ENCODE results near the gene EEF1AKMT3.
A peak's percentile ranks its signal among the peaks of the same experiment; 100 is the strongest.

EEF1AKMT3 gene

DNA sequence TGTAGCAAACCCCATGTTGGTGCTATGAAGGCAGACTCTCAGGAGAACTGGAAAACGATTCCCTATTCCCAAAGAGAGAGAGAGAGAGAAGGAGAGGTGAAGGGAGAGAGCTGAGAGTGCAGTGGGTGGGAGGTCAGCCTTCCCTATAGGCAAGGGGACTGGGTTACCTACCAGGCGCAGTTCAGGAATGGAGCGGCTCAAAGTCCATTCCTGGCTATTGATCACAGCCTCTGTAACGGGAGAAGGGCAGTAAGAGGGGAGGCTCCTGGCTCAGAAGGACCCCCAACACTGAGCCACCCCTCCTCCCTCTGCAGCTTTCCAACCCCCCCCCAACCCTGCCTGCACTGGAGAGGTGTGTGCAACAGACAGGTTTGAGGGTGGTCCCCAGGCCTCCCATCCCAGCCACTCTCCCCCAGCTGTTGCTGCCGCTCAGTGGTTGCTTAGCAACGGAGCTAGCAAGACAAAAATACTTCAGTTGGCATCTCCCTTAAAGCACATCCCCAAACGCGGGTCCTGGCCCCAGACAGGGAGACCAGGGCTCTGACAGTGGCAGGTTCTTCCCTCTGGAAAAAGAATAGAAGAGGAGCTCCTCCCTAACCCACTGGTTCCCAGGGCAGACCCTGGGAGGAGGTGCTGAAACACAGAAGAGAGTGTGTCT, 37.1 kb upstream of the EEF1AKMT3 start:
- DNase-seq: no peak

GRCh38 chr12:57735952-57736740, 36.3 kb upstream of the EEF1AKMT3 start:
- no peak for DNase-seq

DNA sequence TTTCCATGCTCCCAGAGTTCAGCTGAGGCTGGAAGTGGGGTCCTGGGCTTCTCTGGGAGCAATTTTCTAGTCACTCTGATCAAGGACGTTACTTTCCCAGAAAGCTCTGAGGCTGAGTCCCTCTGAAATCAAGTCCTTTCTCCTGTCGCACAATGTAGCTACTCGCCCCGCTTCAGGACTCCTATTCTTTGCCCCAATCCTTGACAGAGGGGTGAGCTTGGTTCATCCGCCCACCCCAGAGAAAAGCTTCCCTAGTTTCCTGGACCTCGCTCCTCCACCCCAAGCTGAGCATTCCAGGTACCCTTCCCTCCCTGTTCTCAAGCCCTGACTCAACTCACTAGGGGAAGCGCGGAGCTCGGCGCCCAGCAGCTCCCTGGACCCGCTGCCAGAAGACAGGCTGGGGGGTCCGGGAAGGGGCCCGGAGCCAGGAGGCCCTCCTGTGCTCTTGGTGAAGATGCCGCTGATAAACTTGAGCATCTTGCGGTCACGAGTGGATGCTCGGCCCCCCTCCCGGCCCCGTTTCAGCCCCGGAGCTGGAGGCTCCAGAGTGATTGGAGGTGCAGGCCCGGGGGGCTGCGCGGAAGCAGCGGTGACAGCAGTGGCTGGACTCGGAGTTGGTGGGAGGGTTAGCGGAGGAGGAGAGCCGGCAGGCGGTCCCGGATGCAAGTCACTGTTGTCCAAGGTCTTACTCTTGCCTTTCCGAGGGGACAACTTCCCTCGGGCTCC, 35.5 kb upstream of the EEF1AKMT3 start:
- no peak for DNase-seq

GRCh38 chr12:57737467-57738460, 34.6 kb upstream of the EEF1AKMT3 start:
- no peak for DNase-seq

- no peak for DNase-seq
Observed at GRCh38 chr12:57738661-57739237, 33.7 kb upstream of the EEF1AKMT3 start, which contains the start of gene AGAP2. Gene AGAP2, minus strand, starts transcription at chr12:57738742. Its CDS starts 496 bp downstream, at chr12:57738246.

DNA sequence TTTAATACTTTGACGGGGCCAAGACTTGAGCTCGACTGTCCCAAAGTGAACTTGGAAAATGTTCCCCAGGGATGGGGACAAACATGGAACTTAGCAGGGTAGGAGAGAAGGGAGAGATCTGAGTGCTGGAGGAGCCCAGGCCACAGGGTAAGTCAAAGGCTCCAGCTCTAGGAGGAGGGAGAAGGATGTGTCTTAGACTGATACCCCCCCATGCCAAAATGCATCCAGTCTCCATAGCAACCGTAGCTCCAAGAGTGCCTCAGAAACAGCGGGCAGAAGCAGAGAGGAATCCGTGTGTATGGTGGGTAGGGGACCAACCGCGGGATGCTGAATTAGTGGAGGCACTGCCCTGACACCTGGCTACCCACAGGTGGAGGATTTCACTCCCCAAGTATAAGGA, 33.0 kb upstream of the EEF1AKMT3 start:
- DNase-seq: no peak

DNA sequence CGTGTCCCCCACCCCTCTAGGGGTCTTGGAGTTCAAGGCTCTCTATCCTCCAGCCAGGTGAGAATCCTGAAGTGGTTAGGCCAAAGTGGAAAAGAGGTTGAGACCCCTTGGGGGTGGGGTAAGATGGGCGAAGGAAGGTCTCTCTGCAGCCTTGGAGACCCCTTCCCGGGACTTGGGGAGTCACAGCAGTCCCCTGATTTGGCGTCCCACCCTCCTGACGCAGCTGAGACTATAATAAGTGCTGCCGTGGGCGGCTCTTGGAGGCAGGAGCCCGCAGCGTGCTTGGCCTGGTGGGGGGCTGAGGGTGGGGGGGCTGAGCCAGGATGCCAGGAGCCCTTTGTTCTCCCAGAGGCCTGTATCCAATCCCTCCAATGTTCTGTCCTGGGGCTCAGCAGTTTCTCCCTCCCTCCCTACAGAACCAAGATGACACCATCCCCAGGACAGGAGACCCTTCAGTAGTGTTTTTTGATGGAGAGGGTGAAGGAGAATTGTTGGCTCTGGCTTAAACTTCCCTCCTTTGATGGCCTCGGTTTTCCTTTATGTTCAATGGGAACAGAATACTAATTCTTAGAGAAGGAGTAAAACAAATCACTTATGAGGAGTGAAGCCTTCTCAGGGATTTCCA, 32.4 kb upstream of the EEF1AKMT3 start:
- DNase-seq: no peak

GRCh38 chr12:57740656-57741412, 31.6 kb upstream of the EEF1AKMT3 start:
- peak; percentile 76 for DNase-seq

GRCh38 chr12:57741413-57741789, 31.0 kb upstream of the EEF1AKMT3 start:
- DNase-seq: no peak

DNA sequence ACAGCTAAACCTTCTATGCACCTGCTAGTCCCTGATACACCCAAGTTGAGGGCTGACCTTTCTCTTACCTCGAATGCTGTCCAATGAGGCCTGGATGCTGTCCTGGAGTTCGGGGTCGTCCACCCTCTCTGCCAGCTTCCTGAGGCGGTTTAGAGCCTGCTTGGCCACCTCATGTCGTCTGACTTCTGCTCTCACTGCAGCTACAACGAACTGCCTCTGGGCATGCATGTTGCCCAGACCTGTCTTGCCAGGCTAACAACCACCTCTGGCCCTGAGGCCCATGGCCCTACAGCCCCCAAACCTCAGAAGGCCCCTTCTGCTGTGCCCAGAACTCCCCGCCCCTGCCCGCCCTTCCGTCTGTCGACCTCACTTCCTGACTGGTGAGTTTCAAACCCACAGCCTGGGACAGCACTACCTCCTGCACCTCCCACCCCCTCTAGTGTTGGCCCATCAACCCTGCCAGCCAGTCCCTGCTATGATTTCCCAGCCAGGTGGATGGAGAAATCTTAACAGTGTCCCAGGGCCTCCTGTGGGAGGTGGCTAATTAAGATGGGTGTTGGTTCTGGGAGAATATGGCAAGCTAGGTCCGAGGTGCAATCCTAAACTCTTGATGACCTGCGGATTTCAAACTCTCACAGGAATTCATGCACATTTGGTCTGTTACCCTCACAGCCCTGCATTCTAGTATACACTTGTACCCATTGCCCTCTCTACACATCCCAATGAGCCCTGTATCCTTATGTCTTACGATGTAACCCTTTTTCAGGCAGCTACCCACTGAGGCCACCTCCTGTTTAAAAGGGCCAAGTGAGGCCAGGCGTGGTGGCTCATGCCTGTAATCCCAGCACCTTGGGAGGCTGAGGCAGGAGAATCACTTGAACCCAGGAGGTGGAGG, 30.3 kb upstream of the EEF1AKMT3 start:
- DNase-seq: peak; percentile 84

DNA sequence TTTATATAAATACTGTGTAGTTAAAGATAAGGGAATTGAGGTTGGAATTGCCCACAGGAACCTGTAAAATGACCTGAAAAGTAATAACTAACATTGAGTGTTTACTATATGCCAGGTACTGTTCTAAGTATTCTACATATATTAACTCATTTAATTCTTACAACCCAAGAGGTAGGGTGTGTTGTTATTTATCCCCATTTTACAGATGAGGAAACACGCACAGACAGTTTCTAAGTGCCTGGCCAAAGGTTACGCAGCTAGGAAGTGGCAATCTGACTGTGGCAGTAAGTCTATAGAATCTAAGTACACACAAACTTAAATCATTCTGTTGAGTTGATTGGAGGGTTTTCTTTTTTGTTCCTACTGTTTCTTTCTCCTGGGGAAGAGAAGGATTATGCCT, 28.6 kb upstream of the EEF1AKMT3 start:
- no peak for DNase-seq

GRCh38 chr12:57744194-57744776, 28.1 kb upstream of the EEF1AKMT3 start:
- DNase-seq: peak; percentile 86

DNA sequence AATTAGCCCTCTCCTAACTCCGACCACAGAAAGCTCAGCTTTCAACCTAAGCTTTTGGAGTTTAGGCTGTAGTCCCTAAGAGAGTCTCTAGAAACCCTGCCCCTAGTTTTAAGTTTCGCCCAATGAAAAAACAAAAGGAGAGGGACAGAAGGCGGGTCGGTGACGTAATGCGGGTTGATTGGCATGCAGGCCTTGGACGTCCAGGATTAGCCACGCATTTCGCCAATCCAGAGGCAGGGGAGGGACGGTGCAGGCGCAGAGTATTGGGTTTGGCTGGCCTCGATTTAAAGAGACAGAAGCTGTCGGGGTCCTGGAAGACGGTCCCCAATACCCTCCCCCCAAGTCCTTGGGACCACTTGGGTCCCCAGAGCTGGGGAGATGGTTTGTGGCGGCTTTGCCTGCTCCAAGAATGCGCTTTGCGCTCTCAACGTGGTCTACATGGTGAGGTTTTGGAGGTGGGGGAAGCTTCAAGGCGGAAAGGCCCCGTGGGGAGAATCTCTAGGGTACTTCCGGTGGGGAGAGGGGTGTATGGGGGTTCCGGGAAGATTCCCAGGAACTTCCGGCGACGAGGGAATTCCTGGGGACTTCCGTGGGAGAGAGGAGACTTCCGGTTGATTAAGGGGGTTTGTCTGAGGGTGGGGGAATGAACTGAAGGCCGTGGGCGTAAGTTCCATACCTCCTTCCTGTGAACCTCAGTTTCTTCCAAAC, 27.5 kb upstream of the EEF1AKMT3 start, which contains the start of gene TSPAN31:
Gene TSPAN31, plus strand, starts transcription at position 263 of the 708 bp plus-strand sequence. Its CDS starts 116 bp downstream, at position 379.
- peak; percentile 97 for DNase-seq

DNA sequence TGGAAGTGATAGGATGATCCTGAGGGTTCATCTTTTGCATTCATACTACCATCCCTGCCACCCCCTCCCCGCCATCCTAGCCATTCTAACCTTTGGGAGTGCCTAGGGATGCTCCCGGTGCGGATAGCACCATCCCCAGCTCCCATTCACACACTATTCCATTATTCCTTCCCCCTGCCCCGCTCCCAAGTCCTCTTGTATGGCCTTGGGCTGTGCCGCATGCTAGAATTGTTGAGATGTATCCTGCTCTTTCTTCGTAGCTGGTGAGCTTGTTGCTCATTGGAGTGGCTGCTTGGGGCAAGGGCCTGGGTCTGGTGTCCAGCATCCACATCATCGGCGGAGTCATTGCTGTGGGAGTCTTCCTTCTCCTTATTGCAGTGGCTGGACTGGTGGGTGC, 26.9 kb upstream of the EEF1AKMT3 start:
- DNase-seq: no peak

DNA sequence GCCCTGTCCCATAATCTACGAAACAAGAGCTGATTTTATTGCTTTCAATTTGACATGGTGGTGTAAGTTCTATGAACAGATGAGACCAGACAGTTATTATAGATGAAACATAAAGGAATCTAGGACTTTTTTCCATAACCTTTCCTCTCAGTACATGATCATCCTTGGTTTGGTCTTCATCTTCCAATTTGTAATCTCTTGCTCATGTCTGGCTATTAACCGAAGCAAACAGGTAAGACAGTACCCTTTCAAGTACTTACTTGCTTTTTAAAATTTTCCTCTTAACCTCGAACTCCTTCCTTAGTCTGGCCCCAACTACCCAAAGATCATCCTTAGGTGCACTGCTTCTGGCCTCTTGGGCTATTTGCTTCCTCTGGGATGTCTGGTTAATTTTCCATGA, 26.4 kb upstream of the EEF1AKMT3 start:
- DNase-seq: no peak

- DNase-seq: no peak
Observed at GRCh38 chr12:57749061-57749460, 23.4 kb upstream of the EEF1AKMT3 start.

GRCh38 chr12:57750561-57751431, 21.6 kb upstream of the EEF1AKMT3 start:
- no peak for DNase-seq

DNA sequence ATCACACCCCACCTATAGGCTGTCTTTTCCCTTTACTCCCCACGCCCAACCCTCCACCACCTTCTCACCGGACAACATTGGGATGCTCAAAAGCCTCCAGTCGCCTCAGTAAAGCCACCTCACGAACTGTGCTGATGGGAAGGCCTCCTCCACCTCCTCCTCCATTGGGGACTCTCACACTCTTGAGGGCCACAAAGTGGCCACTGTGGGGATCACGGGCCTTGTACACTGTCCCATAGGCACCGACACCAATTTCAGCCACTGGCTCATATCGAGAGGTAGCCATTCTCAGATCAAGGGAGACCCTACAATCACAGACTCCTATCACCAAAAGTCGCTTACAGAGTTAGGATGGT, 21.0 kb upstream of the EEF1AKMT3 start:
- no peak for DNase-seq
